H9 (cell line): Measurements from ENCODE around the gene EEF2K. TPM values are rescaled to one million over a fixed set of nuclear protein-coding genes. Genes with fewer than 3 reads are reported as not detected.

Experiments used
- DNase-seq: peaks from one replicate; pipeline ENCODE4 v3.0.0-alpha.2; 2017
- H2AFZ ChIP-seq: one replicate; pipeline ENCODE4 v1.6.1; 2013; ENCODE audit warnings: mild to moderate bottlenecking, low read length, control low read depth, moderate library complexity
- H2AK5ac ChIP-seq: 2 replicates; pipeline ENCODE4 v1.6.1; 2013; ENCODE audit warnings: low read length, control low read depth, mixed read lengths; ENCODE audit not compliant: insufficient read length
- H2BK120ac ChIP-seq: one replicate; pipeline ENCODE4 v1.6.1; 2013; ENCODE audit warnings: low read depth, mild to moderate bottlenecking, low read length, control low read depth, inconsistent platforms; ENCODE audit not compliant: poor library complexity, severe bottlenecking
- H2BK12ac ChIP-seq: 2 replicates; pipeline ENCODE4 v1.6.1; 2013; ENCODE audit warnings: low read length, control low read depth, mixed read lengths, low read depth; ENCODE audit not compliant: insufficient read length
- H2BK15ac ChIP-seq: 2 replicates; pipeline ENCODE4 v1.6.1; 2013; ENCODE audit warnings: low read depth, low read length, control low read depth
- H2BK20ac ChIP-seq: one replicate; pipeline ENCODE4 v1.6.1; 2013; ENCODE audit warnings: low read depth, mild to moderate bottlenecking, low read length, control low read depth, inconsistent platforms; ENCODE audit not compliant: poor library complexity, severe bottlenecking
- H2BK5ac ChIP-seq: 2 replicates; pipeline ENCODE4 v1.6.1; 2013; ENCODE audit warnings: low read length, control low read depth, mixed read lengths; ENCODE audit not compliant: insufficient read length
- H3K14ac ChIP-seq: 2 replicates; pipeline ENCODE4 v1.6.1; 2013; ENCODE audit warnings: low read length, control low read depth; ENCODE audit not compliant: insufficient read depth
- H3K18ac ChIP-seq: 2 replicates; pipeline ENCODE4 v1.6.1; 2013; ENCODE audit warnings: low read depth, mild to moderate bottlenecking, mixed read lengths, low read length, control low read depth; ENCODE audit not compliant: insufficient read length
- H3K23ac ChIP-seq: 2 replicates; pipeline ENCODE4 v1.6.1; 2013; ENCODE audit warnings: low read length, control low read depth, mixed read lengths, low read depth; ENCODE audit not compliant: insufficient read length
- H3K23me2 ChIP-seq: 2 replicates; pipeline ENCODE4 v1.6.1; 2013; ENCODE audit warnings: low read depth, mild to moderate bottlenecking, mixed read lengths, low read length, control low read depth; ENCODE audit not compliant: insufficient read length, poor library complexity, severe bottlenecking
- H3K27ac ChIP-seq: 2 replicates; pipeline ENCODE4 v1.5.1; 2013; ENCODE audit warnings: low read length, control low read depth, mixed read lengths, low read depth; ENCODE audit not compliant: insufficient read length
- H3K27me3 ChIP-seq: 2 replicates; pipeline ENCODE4 v1.6.1; 2013; ENCODE audit warnings: low read length, control low read depth, inconsistent platforms; ENCODE audit not compliant: insufficient read depth
- H3K4ac ChIP-seq: 2 replicates; pipeline ENCODE4 v1.6.1; 2013; ENCODE audit warnings: low read depth, mild to moderate bottlenecking, control low read depth, inconsistent platforms, low read length, moderate library complexity
- H3K4me1 ChIP-seq: 2 replicates; pipeline ENCODE4 v1.6.1; 2013; ENCODE audit warnings: low read length, control low read depth, inconsistent platforms; ENCODE audit not compliant: insufficient read depth
- H3K4me2 ChIP-seq: 2 replicates; pipeline ENCODE4 v1.6.1; 2013; ENCODE audit warnings: low read length, control low read depth, mixed read lengths; ENCODE audit not compliant: insufficient read length, insufficient read depth
- H3K56ac ChIP-seq: 2 replicates; pipeline ENCODE4 v1.6.1; 2013; ENCODE audit warnings: low read depth, mild to moderate bottlenecking, mixed read lengths, low read length, control low read depth; ENCODE audit not compliant: insufficient read length
- H3K79me1 ChIP-seq: 2 replicates; pipeline ENCODE4 v1.6.1; 2013; ENCODE audit warnings: low read depth, mild to moderate bottlenecking, moderate library complexity, low read length, control low read depth, inconsistent platforms; ENCODE audit not compliant: insufficient read depth, poor library complexity, severe bottlenecking
- H3K79me2 ChIP-seq: 2 replicates; pipeline ENCODE4 v1.6.1; 2013; ENCODE audit warnings: low read length, control low read depth, inconsistent platforms; ENCODE audit not compliant: insufficient read depth
- H3K9ac ChIP-seq: 2 replicates; pipeline ENCODE4 v1.6.1; 2013; ENCODE audit warnings: low read length, control low read depth, mixed read lengths; ENCODE audit not compliant: insufficient read length; ENCODE audit errors: extremely low read depth
- H3K9me3 ChIP-seq: one replicate; pipeline ENCODE4 v1.6.1; 2013; ENCODE audit warnings: low read depth, low read length, inconsistent platforms; ENCODE audit not compliant: control insufficient read depth
- H3T11ph ChIP-seq: one replicate; pipeline ENCODE4 v1.6.1; 2013; ENCODE audit warnings: mild to moderate bottlenecking, low read length, control low read depth, inconsistent platforms
- H4K20me1 ChIP-seq: one replicate; pipeline ENCODE4 v1.6.1; 2013; ENCODE audit not compliant: control insufficient read depth, insufficient read length, insufficient read depth
- H4K5ac ChIP-seq: 2 replicates; pipeline ENCODE4 v1.6.1; 2013; ENCODE audit warnings: low read depth, mild to moderate bottlenecking, mixed read lengths, low read length, control low read depth; ENCODE audit not compliant: insufficient read length
- H4K8ac ChIP-seq: replicated peaks from 2 replicates; pipeline ENCODE4 v1.6.1; 2013; ENCODE audit warnings: low read length, control low read depth, mixed read lengths, low read depth; ENCODE audit not compliant: insufficient read length
- H4K91ac ChIP-seq: 2 replicates; pipeline ENCODE4 v1.6.1; 2013; ENCODE audit warnings: low read depth, mild to moderate bottlenecking, moderate library complexity, mixed read lengths, low read length, control low read depth; ENCODE audit not compliant: insufficient read length
- H3K27ac Mint-ChIP-seq, 3 experiments: 2 replicates in 2 of 3; 3 replicates in 1 of 3; pipeline ENCODE4 v1.8.0; 2020 to 2021; ENCODE audit warnings: mixed read lengths in 3 of 3, mild to moderate bottlenecking in 1 of 3, moderate library complexity in 1 of 3
- H3K27me3 Mint-ChIP-seq: 2 replicates; pipeline ENCODE4 v1.8.0; 2021; ENCODE audit warnings: low read depth, mild to moderate bottlenecking, moderate library complexity, mixed read lengths
- H3K36me3 Mint-ChIP-seq, 3 experiments: 2 replicates in 2 of 3; 3 replicates in 1 of 3; pipeline ENCODE4 v1.8.0; 2020 to 2021; ENCODE audit warnings: low read depth in 3 of 3, mixed read lengths in 3 of 3; ENCODE audit not compliant: insufficient read depth in 1 of 3
- H3K4me1 Mint-ChIP-seq, 2 experiments: 2 replicates each; pipeline ENCODE4 v1.8.0; 2020; ENCODE audit warnings: mixed read lengths in 2 of 2
- H3K4me3 Mint-ChIP-seq, 2 experiments: 2 replicates in 1 of 2; 3 replicates in 1 of 2; pipeline ENCODE4 v1.8.0; 2020 to 2021; ENCODE audit warnings: mild to moderate bottlenecking in 2 of 2, mixed read lengths in 2 of 2, moderate library complexity in 1 of 2
- H3K9me3 Mint-ChIP-seq, 2 experiments: 2 replicates in 1 of 2; 3 replicates in 1 of 2; pipeline ENCODE4 v1.8.0; 2020; ENCODE audit warnings: mild to moderate bottlenecking in 2 of 2, mixed read lengths in 2 of 2, moderate library complexity in 1 of 2
- CTCF ChIP-seq: fragments of 200-600 bp; sonication (generic); conservative IDR thresholded peaks from 3 replicates; pipeline ENCODE4 v1.8.0; 2021; ENCODE audit warnings: antibody characterized with exemption, mild to moderate bottlenecking
- WGBS: extraction: QIAGEN DNeasy Blood & Tissue Kit; methylation state at CpG from one replicate; pipeline ENCODE4 v1.1.7; 2013; ENCODE audit warnings: missing lambda C conversion rate, low lambda C conversion rate, mixed read lengths; ENCODE audit not compliant: insufficient read length; ENCODE audit errors: extremely low coverage; 5-methylcytosine and 5-hydroxymethylcytosine counted together
- total RNA-seq: library from RNA; stranded (reverse); gene quantifications from 2 replicates; pipeline ENCODE4 v1.2.1, GENCODE V29; 2021

EEF2K gene
- total RNA-seq, 1 experiment from 2014 or later = 20.7 TPM

- H3K4me3 Mint-ChIP-seq = no peak overlapping the region
- Histone ChIP-seq H3K4me2 (no peak overlapping the region), H3K79me2 (no peaks in the 10 kb centered on the region; the same call in 1 of the 2 replicates), H3K14ac (no peak overlapping the region), H3T11ph (no peak overlapping the region), H4K91ac (no peak overlapping the region), H2AK5ac (no peak overlapping the region), H2BK20ac (no peak overlapping the region), H3K27me3 (no peaks in the 10 kb centered on the region), H3K18ac (no peak overlapping the region), H2BK15ac (no peak overlapping the region), H2BK5ac (no peak overlapping the region), H3K4me1 (no peaks in the 10 kb centered on the region), H3K23me2 (no peaks in the 10 kb centered on the region), H3K23ac (no peak overlapping the region), H2BK12ac (no peak overlapping the region), H4K5ac (no peak overlapping the region), H2AFZ (no peak overlapping the region), H3K79me1 (no peaks in the 10 kb centered on the region), H4K8ac (no peak overlapping the region), H3K27ac (no peak overlapping the region), H3K9me3 (no peaks in the 10 kb centered on the region), H3K56ac (no peak overlapping the region), H3K4ac (no peak overlapping the region), H3K9ac (no peak overlapping the region), H2BK120ac (no peak overlapping the region), H4K20me1 (peaks cover 3% of the 10 kb centered on the region)
- no peak for DNase-seq
- peak overlapping the region; percentile 64 to 95 (median 93); a peak in 4 of 7 replicates for H3K27ac Mint-ChIP-seq
- peaks cover 13 to 18% of the 10 kb centered on the region in 2 experiments for H3K4me1 Mint-ChIP-seq
- no peaks in the 10 kb centered on the region for H3K27me3 Mint-ChIP-seq
- peaks cover 3 to 6% of the 10 kb centered on the region in 2 experiments; a peak in 2 of 5 replicates for H3K9me3 Mint-ChIP-seq
- no peak for TF ChIP-seq CTCF
- peaks cover 33 to 45% (median 36%) of the 10 kb centered on the region in 3 experiments for H3K36me3 Mint-ChIP-seq
- no CpG with 5 or more reads among the region's 9 CpGs for WGBS
Measured at GRCh38 chr16:22284637-22285036, 78.6 kb downstream of the EEF2K start.
